Measurements from ENCODE around the gene CRISP1. TPM values are rescaled to one million over a fixed set of nuclear protein-coding genes. Genes with fewer than 3 reads are reported as not detected.
"Not testable (repeated sequence)": the region's sequence is repeated elsewhere in the genome, so short reads cannot be mapped to it uniquely, and the experiment has no call there.

Gene CRISP1
- total and polyA plus RNA-seq, 10 of the 15 experiments (the other 5 are each of a cell fraction or from before 2014, with no cell fraction given) = not detected

DNA sequence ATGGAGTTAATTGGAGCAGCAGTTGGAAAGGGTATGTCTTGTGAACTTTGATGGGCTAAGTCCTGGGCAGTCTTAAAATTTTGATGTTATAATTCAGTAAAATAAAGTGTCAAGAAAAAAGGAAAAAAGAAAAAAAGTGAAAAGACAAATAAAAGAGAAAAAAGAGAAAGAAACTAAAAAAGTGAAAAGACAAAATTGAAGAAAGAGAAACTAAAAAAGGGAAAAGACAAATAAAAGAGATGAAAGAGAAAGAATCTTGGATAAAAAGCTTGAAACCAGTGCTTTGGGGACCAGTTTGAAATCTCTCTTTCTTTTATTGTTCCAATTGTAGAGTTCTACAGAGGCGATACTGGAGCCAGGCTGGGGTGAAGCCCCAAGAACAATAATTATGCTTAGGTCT is 67.2 kb downstream of the CRISP1 start:
- CTCF ChIA-PET = no interaction called here
- no peaks in the 10 kb centered on the region for H4K20me1 ChIP-seq (ENCODE audit: control insufficient read depth, insufficient read depth)
- H3K36me3 ChIP-seq (ENCODE audit: control insufficient read depth in 2 of 2, insufficient read depth in 2 of 2, low read length in 1 of 2) = no peaks in the 10 kb centered on the region
- H3K27me3 ChIP-seq (replicated peaks in 1 of 2; ENCODE audit: control insufficient read depth in 2 of 2, insufficient read depth in 2 of 2, low read length in 1 of 2) = no peaks in the 10 kb centered on the region
- TF ChIP-seq BCL11A (IDR thresholded peaks at IDR 0.05; ENCODE audit: low read depth, low read length) (no peak), SIN3A (IDR thresholded peaks at IDR 0.05; ENCODE audit: low read depth, low read length) (no peak), RUNX3 (IDR thresholded peaks at IDR 0.05; ENCODE audit: low read length) (no peak), JUND (IDR thresholded peaks at IDR 0.05; ENCODE audit: low read depth, low read length) (no peak), EZH2 (IDR thresholded peaks at IDR 0.05; ENCODE audit: borderline replicate concordance, control insufficient read depth, low read depth, low read length) (no peak)
- TF ChIP-seq, protein P1, sequence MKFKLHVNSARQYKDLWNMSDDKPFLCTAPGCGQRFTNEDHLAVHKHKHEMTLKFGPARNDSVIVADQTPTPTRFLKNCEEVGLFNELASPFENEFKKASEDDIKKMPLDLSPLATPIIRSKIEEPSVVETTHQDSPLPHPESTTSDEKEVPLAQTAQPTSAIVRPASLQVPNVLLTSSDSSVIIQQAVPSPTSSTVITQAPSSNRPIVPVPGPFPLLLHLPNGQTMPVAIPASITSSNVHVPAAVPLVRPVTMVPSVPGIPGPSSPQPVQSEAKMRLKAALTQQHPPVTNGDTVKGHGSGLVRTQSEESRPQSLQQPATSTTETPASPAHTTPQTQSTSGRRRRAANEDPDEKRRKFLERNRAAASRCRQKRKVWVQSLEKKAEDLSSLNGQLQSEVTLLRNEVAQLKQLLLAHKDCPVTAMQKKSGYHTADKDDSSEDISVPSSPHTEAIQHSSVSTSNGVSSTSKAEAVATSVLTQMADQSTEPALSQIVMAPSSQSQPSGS (IDR thresholded peaks at IDR 0.05; ENCODE audit: low read length) = no peak
- SMC1A ChIA-PET (ENCODE audit: uncharacterized antibody, unreplicated experiment) = interaction anchor here (0.9 to 1.5 kb wide), 2 partner anchors 12 to 16 kb away, joined by 3 to 4 read pairs; partner anchors contain the start of gene PGK2
- in situ Hi-C loops (cut with MboI) (no loop called here), intact Hi-C loops (cut with micrococcal nuclease; ENCODE audit: unreplicated experiment) (no loop called here)
- FAIRE-seq (no peak), DNase-seq (ENCODE audit: low read depth, low spot score) (no peak), ATAC-seq (no peak)
- no peaks in the 10 kb centered on the region for H3K4me1 ChIP-seq (ENCODE audit: control insufficient read depth, insufficient read depth, low read length)
- RAD21 ChIA-PET (ENCODE audit: unreplicated experiment) = interaction anchor here (1.4 kb wide), 1 partner anchor 267 kb away, joined by 3 read pairs; no protein-coding TSS in a partner anchor
- no peak overlapping the region for H3K9ac ChIP-seq (ENCODE audit: control insufficient read depth, insufficient read depth, low read length)
- no peak overlapping the region for H3K27ac ChIP-seq (ENCODE audit: control insufficient read depth, insufficient read depth)
- no peak overlapping the region for H3K4me2 ChIP-seq (ENCODE audit: control insufficient read depth, insufficient read depth)
- POLR2A ChIA-PET = no interaction called here
- no peaks in the 10 kb centered on the region for H3K9me3 ChIP-seq (replicated peaks; ENCODE audit: control insufficient read depth, insufficient read depth, low read length)
- BruUV-seq (replicated peaks) = no TSS peak
- no peak overlapping the region for H3K4me3 ChIP-seq
- H2AFZ ChIP-seq (ENCODE audit: control insufficient read depth, low read depth, low read length) = no peak overlapping the region
- 20% methylated on average over 1 of the region's 1 CpG for WGBS (ENCODE audit: insufficient coverage, insufficient replicate concordance, low lambda C conversion rate, missing lambda C conversion rate)
- H3K79me2 ChIP-seq (ENCODE audit: control insufficient read depth, insufficient read depth, low read length) = no peaks in the 10 kb centered on the region

DNA sequence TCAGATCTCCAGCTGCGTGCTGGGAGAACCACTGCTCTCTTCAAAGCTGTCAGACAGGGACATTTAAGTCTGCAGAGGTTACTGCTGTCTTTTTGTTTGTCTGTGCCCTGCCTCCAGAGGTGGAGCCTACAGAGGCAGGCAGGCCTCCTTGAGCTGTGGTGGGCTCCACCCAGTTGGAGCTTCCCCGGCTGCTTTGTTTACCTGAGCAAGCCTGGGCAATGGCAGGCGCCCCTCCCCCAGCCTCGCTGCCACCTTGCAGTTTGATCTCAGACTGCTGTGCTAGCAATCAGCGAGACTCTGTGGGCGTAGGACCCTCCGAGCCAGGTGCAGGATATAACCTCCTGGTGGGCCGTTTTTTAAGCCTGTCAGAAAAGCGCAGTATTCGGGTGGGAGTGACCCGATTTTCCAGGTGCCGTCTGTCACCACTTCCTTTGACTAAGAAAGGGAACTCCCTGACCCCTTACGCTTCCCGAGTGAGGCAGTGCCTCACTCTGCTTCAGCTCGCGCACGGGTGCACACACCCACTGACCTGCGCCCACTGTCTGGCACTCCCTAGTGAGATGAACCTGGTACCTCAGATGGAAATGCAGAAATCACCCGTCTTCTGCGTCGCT is 69.4 kb downstream of the CRISP1 start:
- FAIRE-seq; CTCF ChIA-PET; H3K4me3 ChIP-seq; BruUV-seq (replicated peaks); H4K20me1 ChIP-seq (ENCODE audit: control insufficient read depth, insufficient read depth); H3K9ac ChIP-seq (ENCODE audit: control insufficient read depth, insufficient read depth, low read length); H3K36me3 ChIP-seq (ENCODE audit: control insufficient read depth in 2 of 2, insufficient read depth in 2 of 2, low read length in 1 of 2); H3K79me2 ChIP-seq (ENCODE audit: control insufficient read depth, insufficient read depth, low read length); H3K4me1 ChIP-seq (ENCODE audit: control insufficient read depth, insufficient read depth, low read length); ATAC-seq; H3K4me2 ChIP-seq (ENCODE audit: control insufficient read depth, insufficient read depth); DNase-seq (ENCODE audit: low read depth, low spot score); intact Hi-C loops (cut with micrococcal nuclease; ENCODE audit: unreplicated experiment); H3K27me3 ChIP-seq (replicated peaks in 1 of 2; ENCODE audit: control insufficient read depth in 2 of 2, insufficient read depth in 2 of 2, low read length in 1 of 2); H3K27ac ChIP-seq (ENCODE audit: control insufficient read depth, insufficient read depth); in situ Hi-C loops (cut with MboI); SMC1A ChIA-PET (ENCODE audit: uncharacterized antibody, unreplicated experiment); H3K9me3 ChIP-seq (replicated peaks; ENCODE audit: control insufficient read depth, insufficient read depth, low read length); POLR2A ChIA-PET; H2AFZ ChIP-seq (ENCODE audit: control insufficient read depth, low read depth, low read length); RAD21 ChIA-PET (ENCODE audit: unreplicated experiment): not testable (repeated sequence)
- WGBS (ENCODE audit: insufficient coverage, insufficient replicate concordance, low lambda C conversion rate, missing lambda C conversion rate) = 50% methylated on average over 21 of the region's 21 CpGs
